Left lung (tissue), 10 donors: ENCODE data around the gene NOC4L. TPM values are rescaled to one million over a fixed set of nuclear protein-coding genes. Genes with fewer than 3 reads are reported as not detected.

ENCODE experiments used
- ATAC-seq: fragments of 200-7000 bp; cut with Tn5 transposase; one replicate; pipeline ENCODE4 v1.9.1; 2020; ENCODE audit warnings: moderate library complexity
- DNase-seq, 4 donors: peaks; one replicate each; pipeline ENCODE4 v3.0.0-alpha.2; 2013 to 2020
- H3K27ac ChIP-seq, 2 donors: fragments of 200-600 bp; sonication (generic) in 1 of 2; one replicate each; pipeline versions ENCODE4 v1.5.0 to v1.8.0; 2020 to 2021
- H3K27me3 ChIP-seq, 2 donors: fragments of 200-600 bp; sonication (generic) in 1 of 2; one replicate each; pipeline versions ENCODE4 v1.5.0 to v1.8.0; 2020 to 2021
- H3K36me3 ChIP-seq, 2 donors: fragments of 200-600 bp; sonication (generic) in 1 of 2; one replicate each; pipeline versions ENCODE4 v1.5.0 to v1.8.0; 2020 to 2021
- H3K4me1 ChIP-seq, 2 donors: fragments of 200-600 bp; one replicate each; pipeline ENCODE4 v1.8.0; 2021
- H3K4me3 ChIP-seq, 2 donors: fragments of 200-600 bp; sonication (generic) in 1 of 2; one replicate each; pipeline versions ENCODE4 v1.5.0 to v1.8.0; 2020 to 2021; ENCODE audit warnings: mild to moderate bottlenecking in 1 of 2
- H3K9me3 ChIP-seq, 2 donors: fragments of 200-600 bp; sonication (generic) in 1 of 2; one replicate each; pipeline versions ENCODE4 v1.5.0 to v1.8.0; 2020 to 2021
- intact Hi-C, 2 donors: fragments of 100-400 bp; cut with DNase I; formaldehyde crosslinking; loops; one replicate each; pipeline versions ENCODE4 v1.11.2 to v1.14.2; 2022
- polyA plus RNA-seq, 6 donors: library from polyadenylated mRNA; unstranded; fragments of 120-200 nt; gene quantifications; one replicate each; pipeline ENCODE4 v1.2.1, GENCODE V29; 2013; ENCODE audit not compliant: insufficient read length in 6 of 6
- total RNA-seq, 2 donors: library from RNA; stranded (reverse); fragmentation: NEBNext Ultra II Directional; extraction: Animal tissue kit (Norgen Biotek cat#: 25700); gene quantifications; one replicate each; pipeline ENCODE4 v1.2.1, GENCODE V29; 2021
- TF ChIP-seq, protein P1 (sequence below), 2 donors: fragments of 200-600 bp; sonication (generic) in 1 of 2; IDR thresholded peaks; one replicate each; pipeline versions ENCODE4 v1.5.0 to v1.8.0; 2021; ENCODE audit warnings: antibody characterized with exemption in 2 of 2
- donor health status: DM: no; HTN: yes; CAD: no.
- donor health status: DM: no; HTN: no; CAD: no.

The NOC4L gene
- total and polyA plus RNA-seq, 8 donors = 10.6 to 19.6 (median 12.5) TPM

DNA sequence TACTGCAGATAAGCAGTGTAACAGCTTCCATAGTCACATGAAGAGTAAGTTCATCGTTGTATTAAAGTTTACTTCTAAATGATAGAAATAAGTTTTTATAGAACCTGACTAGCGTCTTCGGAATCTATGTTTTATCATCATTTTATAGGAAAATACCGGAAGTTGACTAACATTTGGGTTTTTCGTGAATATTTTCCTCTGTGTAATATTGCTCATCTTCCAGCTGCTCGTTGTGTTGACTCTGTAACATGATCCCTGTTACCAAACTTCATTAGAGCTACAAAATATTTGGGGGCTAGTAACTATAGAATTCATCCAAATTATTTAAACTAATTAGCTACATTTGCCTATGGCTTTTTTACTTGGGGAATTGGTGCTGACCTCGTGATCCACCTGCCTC is 37.3 kb upstream of the NOC4L start:
- Histone ChIP-seq H3K36me3 (peaks cover 0 to 57% of the 10 kb centered on the region in 2 donors), H3K4me1 (no peaks in the 10 kb centered on the region), H3K27me3 (no peaks in the 10 kb centered on the region), H3K9me3 (no peaks in the 10 kb centered on the region), H3K4me3 (no peak overlapping the region), H3K27ac (no peak overlapping the region)
- ATAC-seq = no peak
- TF ChIP-seq, protein P1, sequence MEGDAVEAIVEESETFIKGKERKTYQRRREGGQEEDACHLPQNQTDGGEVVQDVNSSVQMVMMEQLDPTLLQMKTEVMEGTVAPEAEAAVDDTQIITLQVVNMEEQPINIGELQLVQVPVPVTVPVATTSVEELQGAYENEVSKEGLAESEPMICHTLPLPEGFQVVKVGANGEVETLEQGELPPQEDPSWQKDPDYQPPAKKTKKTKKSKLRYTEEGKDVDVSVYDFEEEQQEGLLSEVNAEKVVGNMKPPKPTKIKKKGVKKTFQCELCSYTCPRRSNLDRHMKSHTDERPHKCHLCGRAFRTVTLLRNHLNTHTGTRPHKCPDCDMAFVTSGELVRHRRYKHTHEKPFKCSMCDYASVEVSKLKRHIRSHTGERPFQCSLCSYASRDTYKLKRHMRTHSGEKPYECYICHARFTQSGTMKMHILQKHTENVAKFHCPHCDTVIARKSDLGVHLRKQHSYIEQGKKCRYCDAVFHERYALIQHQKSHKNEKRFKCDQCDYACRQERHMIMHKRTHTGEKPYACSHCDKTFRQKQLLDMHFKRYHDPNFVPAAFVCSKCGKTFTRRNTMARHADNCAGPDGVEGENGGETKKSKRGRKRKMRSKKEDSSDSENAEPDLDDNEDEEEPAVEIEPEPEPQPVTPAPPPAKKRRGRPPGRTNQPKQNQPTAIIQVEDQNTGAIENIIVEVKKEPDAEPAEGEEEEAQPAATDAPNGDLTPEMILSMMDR (IDR thresholded peaks at IDR 0.05) = no peak
- intact Hi-C loops = no loop called here
- DNase-seq = no peak

GRCh38 chr12:132108211-132108832 is 35.9 kb upstream of the NOC4L start:
- DNase-seq = no peak
- H3K36me3 ChIP-seq = peaks cover 0 to 64% of the 10 kb centered on the region in 2 donors
- H3K27me3 ChIP-seq = no peaks in the 10 kb centered on the region
- H3K4me3 ChIP-seq = no peak overlapping the region
- no peaks in the 10 kb centered on the region for H3K9me3 ChIP-seq
- no peak for ATAC-seq
- TF ChIP-seq, protein P1 (IDR thresholded peaks at IDR 0.05) = no peak
- H3K4me1 ChIP-seq = no peaks in the 10 kb centered on the region
- intact Hi-C loops = no loop called here
- H3K27ac ChIP-seq = no peak overlapping the region

- TF ChIP-seq, protein P1 (IDR thresholded peaks at IDR 0.05) = no peak
- Histone ChIP-seq H3K27me3 (no peaks in the 10 kb centered on the region), H3K9me3 (no peaks in the 10 kb centered on the region), H3K27ac (no peak overlapping the region), H3K4me3 (no peak overlapping the region), H3K4me1 (no peaks in the 10 kb centered on the region), H3K36me3 (peaks cover 2 to 73% of the 10 kb centered on the region in 2 donors)
- DNase-seq (no peak), ATAC-seq (no peak)
- intact Hi-C loops = no loop called here
Measured at GRCh38 chr12:132109741-132110140, 34.5 kb upstream of the NOC4L start.

DNA sequence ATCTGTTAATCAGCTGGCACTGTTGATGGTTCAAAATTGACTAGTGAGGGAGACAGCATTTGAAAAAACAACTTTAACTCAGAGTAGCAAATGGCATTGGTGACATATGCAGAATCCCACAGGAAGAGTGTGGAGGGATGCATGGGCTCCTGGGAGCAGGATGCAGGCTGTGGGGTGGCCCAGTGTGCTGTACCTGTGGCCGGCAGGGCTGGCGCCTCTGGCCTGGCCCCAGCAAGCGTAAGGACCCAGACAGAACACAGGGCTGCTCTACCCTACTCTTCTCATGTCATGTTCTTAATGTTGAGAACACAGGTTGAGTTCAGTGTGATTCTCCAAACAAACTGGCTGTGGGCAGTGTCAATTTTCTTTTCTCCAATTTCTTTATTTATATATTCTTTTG is 33.6 kb upstream of the NOC4L start:
- peaks cover 3 to 74% of the 10 kb centered on the region in 2 donors for H3K36me3 ChIP-seq
- DNase-seq (no peak), ATAC-seq (no peak)
- H3K4me1 ChIP-seq = no peaks in the 10 kb centered on the region
- no peaks in the 10 kb centered on the region for H3K9me3 ChIP-seq
- H3K4me3 ChIP-seq = no peak overlapping the region
- TF ChIP-seq, protein P1 (IDR thresholded peaks at IDR 0.05) = no peak
- H3K27me3 ChIP-seq = no peaks in the 10 kb centered on the region
- intact Hi-C loops = no loop called here
- H3K27ac ChIP-seq = no peak overlapping the region

GRCh38 chr12:132111654-132112304 is 32.5 kb upstream of the NOC4L start:
- no peak overlapping the region for H3K4me3 ChIP-seq
- intact Hi-C loops = no loop called here
- TF ChIP-seq, protein P1 (IDR thresholded peaks at IDR 0.05) = no peak
- H3K9me3 ChIP-seq = no peaks in the 10 kb centered on the region
- H3K4me1 ChIP-seq = no peaks in the 10 kb centered on the region
- peaks cover 3 to 77% of the 10 kb centered on the region in 2 donors for H3K36me3 ChIP-seq
- no peaks in the 10 kb centered on the region for H3K27me3 ChIP-seq
- ATAC-seq (no peak), DNase-seq (no peak)
- no peak overlapping the region for H3K27ac ChIP-seq
